ENCODE data around the gene KRTAP10-5. TPM values are rescaled to one million over a fixed set of nuclear protein-coding genes. Genes with fewer than 3 reads are reported as not detected.

KRTAP10-5 gene
- not detected for total RNA-seq

GRCh38 chr21:44580231-44580821 lies at the start of gene KRTAP10-5:
Gene KRTAP10-5, minus strand, starts transcription at chr21:44580604. Its CDS starts 26 bp downstream, at chr21:44580578.

GRCh38 chr21:44626673-44627143 lies 46.3 kb upstream of the KRTAP10-5 start, which contains the start of gene KRTAP10-9:
Gene KRTAP10-9, plus strand, starts transcription at chr21:44627093. Its CDS starts 79 bp downstream, at chr21:44627172.

GRCh38 chr21:44612029-44612486 lies 31.7 kb upstream of the KRTAP10-5 start, which contains the start of gene KRTAP10-8:
Gene KRTAP10-8, plus strand, starts transcription at chr21:44612079. Its CDS starts 22 bp downstream, at chr21:44612101.

GRCh38 chr21:44600118-44600978 lies 19.9 kb upstream of the KRTAP10-5 start, which contains the start of gene KRTAP10-7:
Gene KRTAP10-7, plus strand, starts transcription at chr21:44600597. Its CDS starts 25 bp downstream, at chr21:44600622.

GRCh38 chr21:44592446-44593311 lies 12.3 kb upstream of the KRTAP10-5 start, which contains the start of gene KRTAP10-6:
Gene KRTAP10-6, minus strand, starts transcription at chr21:44592505. Its CDS starts 21 bp downstream, at chr21:44592484.

GRCh38 chr21:44573630-44574456 lies 6.6 kb downstream of the KRTAP10-5 start, which contains the start of gene KRTAP10-4:
Gene KRTAP10-4, plus strand, starts transcription at chr21:44573729. Its CDS starts 30 bp downstream, at chr21:44573759.

GRCh38 chr21:44558695-44559094 lies 21.7 kb downstream of the KRTAP10-5 start, which contains the start of gene KRTAP10-3:
Gene KRTAP10-3, minus strand, starts transcription at chr21:44558795. Its CDS starts 80 bp downstream, at chr21:44558715.

GRCh38 chr21:44551340-44551961 lies 29.0 kb downstream of the KRTAP10-5 start, which contains the start of gene KRTAP10-2:
Gene KRTAP10-2, minus strand, starts transcription at chr21:44551505. Its CDS starts 47 bp downstream, at chr21:44551458.

GRCh38 chr21:44539991-44540666 lies 40.3 kb downstream of the KRTAP10-5 start, which contains the start of gene KRTAP10-1:
Gene KRTAP10-1, minus strand, starts transcription at chr21:44540195. Its CDS starts 45 bp downstream, at chr21:44540150.

Other genes starting within 250 kb of the KRTAP10-5 start
- 25.6 TPM for gene CFAP410, start 241.2 kb downstream of the KRTAP10-5 start, total RNA-seq
- gene TRPM2, start 227.0 kb downstream of the KRTAP10-5 start, total RNA-seq: 3.0 TPM
- gene LRRC3, start 125.1 kb downstream of the KRTAP10-5 start, total RNA-seq: 3.4 TPM
- gene KRTAP10-1, start 40.4 kb downstream of the KRTAP10-5 start, total RNA-seq: not detected
- gene KRTAP10-2, start 29.1 kb downstream of the KRTAP10-5 start, total RNA-seq: not detected
- gene KRTAP10-3, start 21.8 kb downstream of the KRTAP10-5 start, total RNA-seq: not detected
- not detected for gene KRTAP10-4, start 6.9 kb downstream of the KRTAP10-5 start, total RNA-seq
- not detected for gene KRTAP10-6, start 11.9 kb upstream of the KRTAP10-5 start, total RNA-seq
- not detected for gene KRTAP10-7, start 20.0 kb upstream of the KRTAP10-5 start, total RNA-seq
- not detected for gene KRTAP10-8, start 31.5 kb upstream of the KRTAP10-5 start, total RNA-seq
- gene KRTAP10-9, start 46.5 kb upstream of the KRTAP10-5 start, total RNA-seq: not detected
- not detected for gene KRTAP10-10, start 56.8 kb upstream of the KRTAP10-5 start, total RNA-seq
- not detected for gene KRTAP10-11, start 65.8 kb upstream of the KRTAP10-5 start, total RNA-seq
- not detected for gene KRTAP12-4, start 74.1 kb upstream of the KRTAP10-5 start, total RNA-seq
- gene KRTAP12-3, start 77.3 kb upstream of the KRTAP10-5 start, total RNA-seq: not detected
- not detected for gene KRTAP12-2, start 86.3 kb upstream of the KRTAP10-5 start, total RNA-seq
- not detected for gene KRTAP12-1, start 101.6 kb upstream of the KRTAP10-5 start, total RNA-seq
- gene KRTAP10-12, start 116.6 kb upstream of the KRTAP10-5 start, total RNA-seq: not detected
- not detected for gene TSPEAR, start 131.0 kb upstream of the KRTAP10-5 start, total RNA-seq
- 73.3 TPM for gene UBE2G2, start 221.2 kb upstream of the KRTAP10-5 start, total RNA-seq
- gene SUMO3, start 237.5 kb upstream of the KRTAP10-5 start, total RNA-seq: 59.3 TPM

Data from camera-type eye (tissue), 1 donor.